Measurements from ENCODE around the gene CLEC16A. TPM values are rescaled to one million over a fixed set of nuclear protein-coding genes. Genes with fewer than 3 reads are reported as not detected.
A peak's percentile ranks its signal among the peaks of the same experiment; 100 is the strongest.

The CLEC16A gene
- polyA plus RNA-seq, 1 experiment: 11.9 TPM

DNA sequence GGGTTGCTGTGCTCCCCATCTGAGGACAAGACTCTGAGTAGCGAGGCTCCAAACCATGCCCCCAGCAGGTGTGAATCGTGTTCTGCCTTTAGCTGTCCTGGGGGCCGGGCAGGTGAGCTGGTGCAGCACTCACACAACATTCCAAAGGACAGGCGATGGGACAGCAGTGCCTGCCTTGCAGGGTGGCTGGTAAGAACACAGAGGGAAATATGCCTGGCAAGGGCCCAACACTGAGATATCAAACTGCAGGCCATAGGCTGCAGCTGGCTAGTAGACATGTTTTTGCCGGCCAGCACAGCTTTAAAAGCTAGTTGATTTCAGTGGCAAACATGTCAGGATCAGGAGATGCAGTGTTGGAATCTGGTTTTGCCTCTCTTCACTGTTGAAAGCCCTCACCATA is 23.6 kb downstream of the CLEC16A start:
- Histone ChIP-seq H3K27me3 (ENCODE audit: control insufficient read depth, insufficient read depth, low read length) (no peaks in the 10 kb centered on the region), H3K27ac (ENCODE audit: low read depth, low read length) (no peak overlapping the region), H3K4me3 (ENCODE audit: low read depth, low read length) (no peak overlapping the region), H3K9me3 (ENCODE audit: control insufficient read depth, insufficient read depth, low read length) (no peaks in the 10 kb centered on the region)
- POLR2A ChIA-PET: interaction anchor here (0.6 to 3.0 kb wide), 2 partner anchors 83 to 288 kb away, joined by 3 to 20 read pairs; partner anchors contain the start of gene SOCS1
- TF ChIP-seq, protein P1, sequence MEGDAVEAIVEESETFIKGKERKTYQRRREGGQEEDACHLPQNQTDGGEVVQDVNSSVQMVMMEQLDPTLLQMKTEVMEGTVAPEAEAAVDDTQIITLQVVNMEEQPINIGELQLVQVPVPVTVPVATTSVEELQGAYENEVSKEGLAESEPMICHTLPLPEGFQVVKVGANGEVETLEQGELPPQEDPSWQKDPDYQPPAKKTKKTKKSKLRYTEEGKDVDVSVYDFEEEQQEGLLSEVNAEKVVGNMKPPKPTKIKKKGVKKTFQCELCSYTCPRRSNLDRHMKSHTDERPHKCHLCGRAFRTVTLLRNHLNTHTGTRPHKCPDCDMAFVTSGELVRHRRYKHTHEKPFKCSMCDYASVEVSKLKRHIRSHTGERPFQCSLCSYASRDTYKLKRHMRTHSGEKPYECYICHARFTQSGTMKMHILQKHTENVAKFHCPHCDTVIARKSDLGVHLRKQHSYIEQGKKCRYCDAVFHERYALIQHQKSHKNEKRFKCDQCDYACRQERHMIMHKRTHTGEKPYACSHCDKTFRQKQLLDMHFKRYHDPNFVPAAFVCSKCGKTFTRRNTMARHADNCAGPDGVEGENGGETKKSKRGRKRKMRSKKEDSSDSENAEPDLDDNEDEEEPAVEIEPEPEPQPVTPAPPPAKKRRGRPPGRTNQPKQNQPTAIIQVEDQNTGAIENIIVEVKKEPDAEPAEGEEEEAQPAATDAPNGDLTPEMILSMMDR (IDR thresholded peaks at IDR 0.05; ENCODE audit: low read depth, low read length): no peak
- CTCF ChIA-PET: interaction anchor here (0.6 to 3.5 kb wide), 6 partner anchors 123 to 439 kb away, joined by 3 to 31 read pairs (median 6); partner anchors contain the start of gene SOCS1
- DNase-seq (ENCODE audit: low read depth, low spot score): no peak

DNA sequence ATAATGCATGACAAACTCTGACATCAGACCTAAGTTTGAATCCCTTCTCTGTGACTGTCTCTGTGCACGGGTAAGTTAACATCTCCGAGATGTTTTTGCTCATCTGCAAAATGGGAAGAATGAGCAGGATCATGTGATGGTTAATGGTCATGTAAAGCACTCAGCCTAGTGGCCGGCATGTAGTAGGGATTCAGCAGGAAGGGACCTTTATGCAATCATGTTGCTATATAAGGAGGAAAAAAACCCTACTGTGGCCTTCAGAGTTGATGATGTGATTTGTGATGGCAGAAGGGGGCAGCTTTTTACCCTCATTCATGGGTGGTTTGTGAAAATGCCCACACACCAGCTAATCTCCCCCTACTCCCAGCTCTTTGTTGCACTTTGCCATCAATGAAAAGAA is 24.1 kb downstream of the CLEC16A start:
- ChIA-PET CTCF (interaction anchor here (0.6 to 3.5 kb wide), 6 partner anchors 122 to 438 kb away, joined by 3 to 31 read pairs (median 6); partner anchors contain the start of gene SOCS1), POLR2A (interaction anchor here (0.6 to 3.0 kb wide), 2 partner anchors 82 to 287 kb away, joined by 3 to 20 read pairs; partner anchors contain the start of gene SOCS1)
- Histone ChIP-seq H3K4me3 (ENCODE audit: low read depth, low read length) (no peak overlapping the region), H3K27me3 (ENCODE audit: control insufficient read depth, insufficient read depth, low read length) (no peaks in the 10 kb centered on the region), H3K27ac (ENCODE audit: low read depth, low read length) (no peak overlapping the region), H3K9me3 (ENCODE audit: control insufficient read depth, insufficient read depth, low read length) (no peaks in the 10 kb centered on the region)
- TF ChIP-seq, protein P1 (IDR thresholded peaks at IDR 0.05; ENCODE audit: low read depth, low read length): 0 out of 2 replicates have a peak, but pooled peaks have one; percentile 16
- DNase-seq (ENCODE audit: low read depth, low spot score): no peak

DNA sequence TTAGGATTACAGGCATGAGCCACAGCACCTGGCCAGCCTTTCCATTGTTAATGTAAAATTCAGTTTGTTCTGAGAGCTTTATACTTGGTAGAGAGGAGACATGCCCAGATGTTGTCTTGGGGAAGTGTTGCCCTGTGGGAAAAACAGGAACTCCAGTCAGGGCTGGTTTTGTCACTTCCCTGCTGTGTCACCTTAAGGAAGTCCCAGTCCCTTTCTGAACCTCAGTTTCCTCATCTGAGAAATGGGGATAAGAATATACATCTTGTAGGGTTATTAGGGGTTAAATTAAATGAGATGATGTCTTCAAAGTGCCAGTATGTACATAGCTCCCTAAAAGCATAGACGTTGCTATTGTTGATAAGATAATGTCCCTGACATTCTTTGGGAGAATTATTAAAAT is 25.3 kb downstream of the CLEC16A start:
- no peak for DNase-seq (ENCODE audit: low read depth, low spot score)
- Histone ChIP-seq H3K4me3 (ENCODE audit: low read depth, low read length) (no peak overlapping the region), H3K9me3 (ENCODE audit: control insufficient read depth, insufficient read depth, low read length) (no peaks in the 10 kb centered on the region), H3K27me3 (ENCODE audit: control insufficient read depth, insufficient read depth, low read length) (no peaks in the 10 kb centered on the region), H3K27ac (ENCODE audit: low read depth, low read length) (no peak overlapping the region)
- TF ChIP-seq, protein P1 (IDR thresholded peaks at IDR 0.05; ENCODE audit: low read depth, low read length): no peak
- ChIA-PET CTCF (interaction anchor here (0.6 to 3.5 kb wide), 5 partner anchors 190 to 1033 kb away, joined by 3 to 31 read pairs (median 5); partner anchors contain the start of gene SOCS1), POLR2A (interaction anchor here (3.0 kb wide), 1 partner anchor 286 kb away, joined by 20 read pairs; the partner anchor contains the start of gene SOCS1)

DNA sequence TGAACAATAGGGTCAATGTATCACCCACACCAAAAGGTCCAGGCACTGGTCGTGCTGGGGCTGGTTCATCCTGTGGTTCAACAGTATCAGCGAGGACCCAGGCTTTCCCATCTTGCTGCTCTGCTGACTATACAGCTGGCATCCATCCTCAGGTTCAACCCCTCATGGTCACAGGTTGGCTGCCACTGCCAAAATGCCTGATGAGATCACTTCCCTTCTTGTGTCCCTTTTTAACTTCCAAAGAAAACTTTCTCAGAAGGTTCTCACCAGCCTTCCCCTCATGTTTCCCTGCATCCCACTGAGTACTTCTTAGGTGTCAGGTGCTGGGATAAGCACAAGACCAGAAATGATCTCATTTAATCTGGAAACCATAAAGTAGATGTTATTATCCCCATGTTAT is 25.7 kb downstream of the CLEC16A start:
- Histone ChIP-seq H3K27ac (ENCODE audit: low read depth, low read length) (no peak overlapping the region), H3K27me3 (ENCODE audit: control insufficient read depth, insufficient read depth, low read length) (no peaks in the 10 kb centered on the region), H3K9me3 (ENCODE audit: control insufficient read depth, insufficient read depth, low read length) (no peaks in the 10 kb centered on the region), H3K4me3 (ENCODE audit: low read depth, low read length) (no peak overlapping the region)
- no peak for DNase-seq (ENCODE audit: low read depth, low spot score)
- TF ChIP-seq, protein P1 (IDR thresholded peaks at IDR 0.05; ENCODE audit: low read depth, low read length): no peak
- POLR2A ChIA-PET: interaction anchor here (0.6 to 3.0 kb wide), 3 partner anchors 79 to 286 kb away, joined by 8 to 20 read pairs (median 10); partner anchors contain the start of gene SOCS1
- CTCF ChIA-PET: interaction anchor here (0.7 to 3.5 kb wide), 3 partner anchors 283 to 386 kb away, joined by 6 to 31 read pairs (median 8); partner anchors contain the start of gene SOCS1

DNA sequence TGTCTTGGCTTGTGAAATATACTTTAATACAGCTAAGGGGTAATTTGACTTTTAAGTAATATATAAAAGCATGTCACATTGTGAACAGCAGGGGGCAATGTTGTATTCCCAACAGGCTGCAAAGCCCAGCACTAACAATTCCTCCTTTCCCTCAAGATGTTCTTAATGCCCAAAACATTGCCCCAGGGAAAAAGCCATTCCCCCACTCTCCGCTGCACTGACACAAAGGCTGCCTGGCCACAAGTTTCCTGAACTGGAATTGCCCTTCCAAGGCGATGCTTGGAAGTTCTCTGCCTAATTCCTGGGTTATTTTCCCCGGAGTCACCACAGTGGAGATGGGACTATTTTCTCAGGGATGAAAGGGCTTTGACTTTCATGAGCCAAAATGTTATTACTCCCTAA is 27.2 kb downstream of the CLEC16A start:
- ChIA-PET CTCF (interaction anchor here (0.6 to 3.7 kb wide), 20 partner anchors 9 to 416 kb away, joined by 3 to 45 read pairs (median 4); partner anchors contain the start of gene SOCS1), POLR2A (interaction anchor here (0.5 to 2.3 kb wide), 5 partner anchors 107 to 286 kb away, joined by 3 to 26 read pairs (median 4); partner anchors contain the start of gene SOCS1)
- peak; percentile 88 for DNase-seq (ENCODE audit: low read depth, low spot score)
- H3K27me3 ChIP-seq (ENCODE audit: control insufficient read depth, insufficient read depth, low read length): no peaks in the 10 kb centered on the region
- H3K4me3 ChIP-seq (ENCODE audit: low read depth, low read length): no peak overlapping the region
- H3K9me3 ChIP-seq (ENCODE audit: control insufficient read depth, insufficient read depth, low read length): no peaks in the 10 kb centered on the region
- peak overlapping the region; percentile 4 for H3K27ac ChIP-seq (ENCODE audit: low read depth, low read length)
- TF ChIP-seq, protein P1 (IDR thresholded peaks at IDR 0.05; ENCODE audit: low read depth, low read length): peak; percentile 75
